ENCODE measurements around the gene IL10. TPM values are rescaled to one million over a fixed set of nuclear protein-coding genes. Genes with fewer than 3 reads are reported as not detected.

Gene IL10
- total RNA-seq, 1 donor from 2014 or later = 2.7 TPM

- H3K4me3 ChIP-seq = no peak overlapping the region
- TF ChIP-seq POLR2A (IDR thresholded peaks at IDR 0.05) = no peak
- TF ChIP-seq CTCF (IDR thresholded peaks at IDR 0.05) = no peak
- TF ChIP-seq POLR2AphosphoS5 (IDR thresholded peaks at IDR 0.05; ENCODE audit: insufficient read depth in 1 of 2, low read depth in 1 of 2) = no peak
- no peaks in the 10 kb centered on the region for H3K27me3 ChIP-seq
- no peak overlapping the region for H3K27ac ChIP-seq
- intact Hi-C loops (cut with DNase I) = no loop called here
- peaks cover 42% of the 10 kb centered on the region for H3K4me1 ChIP-seq
- no peaks in the 10 kb centered on the region for H3K9me3 ChIP-seq
- H3K36me3 ChIP-seq = peaks cover 3 to 48% of the 10 kb centered on the region in 2 donors
- DNase-seq (ENCODE audit: extremely low spot score in 2 of 2) = no peak
Measured at GRCh38 chr1:206729050-206729449, 43.2 kb downstream of the IL10 start.

GRCh38 chr1:206728697-206728987, 43.7 kb downstream of the IL10 start:
- H3K36me3 ChIP-seq = peaks cover 3 to 47% of the 10 kb centered on the region in 2 donors
- DNase-seq (ENCODE audit: extremely low spot score in 2 of 2) = no peak
- intact Hi-C loops (cut with DNase I) = no loop called here
- H3K9me3 ChIP-seq = no peaks in the 10 kb centered on the region
- no peak for TF ChIP-seq POLR2AphosphoS5 (IDR thresholded peaks at IDR 0.05; ENCODE audit: insufficient read depth in 1 of 2, low read depth in 1 of 2)
- TF ChIP-seq POLR2A (IDR thresholded peaks at IDR 0.05) = no peak
- no peak for TF ChIP-seq CTCF (IDR thresholded peaks at IDR 0.05)
- no peaks in the 10 kb centered on the region for H3K27me3 ChIP-seq
- H3K4me3 ChIP-seq = no peak overlapping the region
- H3K4me1 ChIP-seq = peaks cover 46% of the 10 kb centered on the region
- no peak overlapping the region for H3K27ac ChIP-seq

GRCh38 chr1:206727981-206728696, 44.2 kb downstream of the IL10 start:
- intact Hi-C loops (cut with DNase I) = no loop called here
- H3K4me3 ChIP-seq = no peak overlapping the region
- H3K36me3 ChIP-seq = peaks cover 3 to 42% of the 10 kb centered on the region in 2 donors
- TF ChIP-seq POLR2AphosphoS5 (IDR thresholded peaks at IDR 0.05; ENCODE audit: insufficient read depth in 1 of 2, low read depth in 1 of 2) (no peak), POLR2A (IDR thresholded peaks at IDR 0.05) (no peak), CTCF (IDR thresholded peaks at IDR 0.05) (no peak)
- H3K27me3 ChIP-seq = no peaks in the 10 kb centered on the region
- H3K4me1 ChIP-seq = peaks cover 51% of the 10 kb centered on the region
- H3K27ac ChIP-seq = no peak overlapping the region
- H3K9me3 ChIP-seq = no peaks in the 10 kb centered on the region
- DNase-seq (ENCODE audit: extremely low spot score in 2 of 2) = no peak

GRCh38 chr1:206725109-206725963, 47.0 kb downstream of the IL10 start:
- Histone ChIP-seq H3K4me1 (peaks cover 76% of the 10 kb centered on the region), H3K36me3 (peaks cover 0 to 14% of the 10 kb centered on the region in 2 donors), H3K9me3 (no peaks in the 10 kb centered on the region), H3K27ac (no peak overlapping the region), H3K27me3 (no peaks in the 10 kb centered on the region), H3K4me3 (no peak overlapping the region)
- intact Hi-C loops (cut with DNase I) = no loop called here
- DNase-seq (ENCODE audit: extremely low spot score in 2 of 2) = no peak
- no peak for TF ChIP-seq POLR2A (IDR thresholded peaks at IDR 0.05)
- no peak for TF ChIP-seq CTCF (IDR thresholded peaks at IDR 0.05)
- no peak for TF ChIP-seq POLR2AphosphoS5 (IDR thresholded peaks at IDR 0.05; ENCODE audit: insufficient read depth in 1 of 2, low read depth in 1 of 2)

Measured in vagina (tissue), 2 donors.